MM.1S (cell line): ENCODE data around the gene TRIM36.

Experiments
- EZH2 ChIP-seq: fragments of 300-600 bp; sonication (generic); optimal IDR thresholded peaks from 2 replicates; pipeline ENCODE3; 2017; ENCODE audit warnings: low read depth, mild to moderate bottlenecking, antibody characterized with exemption, low read length, mixed read lengths
- TF ChIP-seq, protein P1 (sequence below): fragments of 300-600 bp; sonication (generic); IDR thresholded peaks from 2 replicates; pipeline ENCODE4 v1.5.1; 2016; ENCODE audit warnings: antibody characterized with exemption, low read length, mixed read lengths

DNA sequence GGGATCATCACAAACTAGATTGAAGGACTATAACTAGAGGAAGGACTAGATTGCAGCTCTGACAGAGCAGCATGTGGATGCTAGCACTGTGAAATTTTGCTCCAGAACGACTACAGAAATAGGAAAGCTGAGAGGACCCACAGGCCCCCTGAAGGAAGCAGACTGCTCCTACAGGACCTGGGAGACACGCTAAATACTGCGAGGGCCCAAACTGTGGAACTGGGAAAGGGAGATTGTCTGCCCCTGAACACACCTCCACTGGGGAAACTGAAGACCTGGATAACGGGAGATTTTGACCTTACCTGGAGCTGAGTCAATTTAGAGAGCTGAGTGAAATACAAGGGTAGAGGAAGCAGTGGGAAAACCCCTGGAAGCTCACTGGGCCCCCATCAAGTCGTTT is 19.2 kb downstream of the TRIM36 start:
- TF ChIP-seq, protein P1, sequence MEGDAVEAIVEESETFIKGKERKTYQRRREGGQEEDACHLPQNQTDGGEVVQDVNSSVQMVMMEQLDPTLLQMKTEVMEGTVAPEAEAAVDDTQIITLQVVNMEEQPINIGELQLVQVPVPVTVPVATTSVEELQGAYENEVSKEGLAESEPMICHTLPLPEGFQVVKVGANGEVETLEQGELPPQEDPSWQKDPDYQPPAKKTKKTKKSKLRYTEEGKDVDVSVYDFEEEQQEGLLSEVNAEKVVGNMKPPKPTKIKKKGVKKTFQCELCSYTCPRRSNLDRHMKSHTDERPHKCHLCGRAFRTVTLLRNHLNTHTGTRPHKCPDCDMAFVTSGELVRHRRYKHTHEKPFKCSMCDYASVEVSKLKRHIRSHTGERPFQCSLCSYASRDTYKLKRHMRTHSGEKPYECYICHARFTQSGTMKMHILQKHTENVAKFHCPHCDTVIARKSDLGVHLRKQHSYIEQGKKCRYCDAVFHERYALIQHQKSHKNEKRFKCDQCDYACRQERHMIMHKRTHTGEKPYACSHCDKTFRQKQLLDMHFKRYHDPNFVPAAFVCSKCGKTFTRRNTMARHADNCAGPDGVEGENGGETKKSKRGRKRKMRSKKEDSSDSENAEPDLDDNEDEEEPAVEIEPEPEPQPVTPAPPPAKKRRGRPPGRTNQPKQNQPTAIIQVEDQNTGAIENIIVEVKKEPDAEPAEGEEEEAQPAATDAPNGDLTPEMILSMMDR: no peak
- TF ChIP-seq EZH2: no peak
